K562 (cell line): ENCODE data around the gene HS2ST1. TPM values are rescaled to one million over a fixed set of nuclear protein-coding genes. Genes with fewer than 3 reads are reported as not detected.
A peak's percentile ranks its signal among the peaks of the same experiment; 100 is the strongest.

Source experiments
- CREBBP ChIP-seq: IDR thresholded peaks from one replicate; pipeline ENCODE4 v1.6.1; 2012; ENCODE audit warnings: low read depth, mild to moderate bottlenecking, control low read depth, inconsistent platforms, low read length
- GTF2E2 ChIP-seq: fragments of 200-800 bp; sonication (Bioruptor generic); IDR thresholded peaks from 2 replicates; pipeline ENCODE4 v1.6.1; 2016; ENCODE audit warnings: missing genetic modification characterization, missing compliant biosample characterization
- HDAC6 ChIP-seq: IDR thresholded peaks from 2 replicates; pipeline ENCODE4 v1.6.1; 2012; ENCODE audit warnings: low read depth, mild to moderate bottlenecking, control low read depth, inconsistent platforms, low read length, moderate library complexity
- HSF4 ChIP-seq: fragments of 250-450 bp; sonication (Bioruptor Pico); IDR thresholded peaks from 2 replicates; pipeline ENCODE4 v2.1.2; 2022; ENCODE audit warnings: mild to moderate bottlenecking, moderate library complexity, borderline replicate concordance
- MIER1 ChIP-seq: fragments of 450-650 bp; IDR thresholded peaks from 2 replicates; pipeline ENCODE4 v1.6.1; 2016; ENCODE audit warnings: antibody characterized with exemption, mild to moderate bottlenecking, low read depth
- POLR2AphosphoS2 ChIP-seq: IDR thresholded peaks from 2 replicates; pipeline ENCODE4 v1.6.1; 2012; ENCODE audit warnings: low read length, improper control_type of control experiment
- PPARD ChIP-seq: fragments of 250-450 bp; sonication (Bioruptor Pico); IDR thresholded peaks from 2 replicates; pipeline ENCODE4 v1.8.0; 2022; ENCODE audit warnings: inconsistent platforms, mild to moderate bottlenecking, moderate library complexity
- RUNX1 ChIP-seq: sonication (generic); IDR thresholded peaks from 2 replicates; pipeline ENCODE4 v1.6.1; 2016; ENCODE audit warnings: antibody characterized with exemption, low read depth
- SIN3B ChIP-seq: fragments of 450-650 bp; IDR thresholded peaks from 2 replicates; pipeline ENCODE4 v1.6.1; 2017; ENCODE audit warnings: low read depth, mild to moderate bottlenecking, moderate library complexity
- TSC22D4 ChIP-seq: fragments of 450-650 bp; IDR thresholded peaks from 2 replicates; pipeline ENCODE4 v1.6.1; 2016; ENCODE audit warnings: missing genetic modification characterization, missing biosample characterization, control low read depth
- ZNF12 ChIP-seq: sonication (generic); formaldehyde crosslinking; IDR thresholded peaks from 2 replicates; pipeline ENCODE4 v1.4.0; 2020; ENCODE audit warnings: mild to moderate bottlenecking, missing genetic modification reagents
- ZNF699 ChIP-seq: fragments of 250-450 bp; sonication (Bioruptor Pico); IDR thresholded peaks from 2 replicates; pipeline ENCODE4 v1.8.0; 2021; ENCODE audit warnings: mild to moderate bottlenecking, moderate library complexity; ENCODE audit not compliant: insufficient replicate concordance
- polyA plus RNA-seq, 8 experiments: library from polyadenylated mRNA; depleted of rRNA in 4 of 8; stranded (reverse) in 5 of 8; unstranded in 3 of 8; fragments of >200 nt; fragmentation: Nextera tagmentation in 2 of 8; fragmentation: Illumina TruSeq in 1 of 8; extraction: Ambion mirVana in 2 of 8; extraction: Trizol in 1 of 8; gene quantifications; 2 replicates each; pipeline versions ENCODE4 v1.2.1 to v1.2.3, GENCODE V29; 2011 to 2014; ENCODE audit warnings: inconsistent platforms in 1 of 8, missing spikeins in 1 of 8
- total RNA-seq, 7 experiments: library from RNA; depleted of rRNA in 6 of 7; stranded (reverse); fragments of >200 nt in 6 of 7; fragmentation: Illumina TruSeq in 2 of 7; extraction: Trizol in 2 of 7; gene quantifications; 2 replicates each; pipeline versions ENCODE4 v1.2.1 to v1.2.3, GENCODE V29; 2011 to 2021; ENCODE audit warnings: low replicate concordance in 1 of 7
- TF ChIP-seq, protein P1 (sequence below): fragments of 450-650 bp; IDR thresholded peaks from 2 replicates; pipeline ENCODE4 v1.6.1; 2016; ENCODE audit warnings: borderline replicate concordance
- TF ChIP-seq, protein P2 (sequence below): fragments of 450-650 bp; formaldehyde crosslinking; IDR thresholded peaks from 2 replicates; pipeline ENCODE4 v1.4.0; 2020; ENCODE audit warnings: mild to moderate bottlenecking, moderate library complexity
- TF ChIP-seq, protein P3 (sequence below): fragments of 250-450 bp; sonication (Bioruptor Pico); IDR thresholded peaks from 2 replicates; pipeline ENCODE4 v1.8.0; 2022; ENCODE audit warnings: inconsistent platforms
- TF ChIP-seq, protein P4 (sequence below): sonication (generic); formaldehyde crosslinking; IDR thresholded peaks from 2 replicates; pipeline ENCODE4 v1.8.0; 2023; ENCODE audit warnings: mild to moderate bottlenecking, missing genetic modification reagents
- TF ChIP-seq, protein P5 (sequence below), 3 experiments: fragments of 200-800 bp in 1 of 3; fragments of 250-450 bp in 1 of 3; fragments of 450-650 bp in 1 of 3; sonication (Bioruptor Pico) in 1 of 3; sonication (Bioruptor generic) in 1 of 3; formaldehyde crosslinking in 1 of 3; IDR thresholded peaks; 2 replicates each; pipeline versions ENCODE4 v1.6.1 to v1.8.0; 2016 to 2022; ENCODE audit warnings: mild to moderate bottlenecking in 2 of 3, missing genetic modification characterization in 2 of 3, missing compliant biosample characterization in 1 of 3, moderate library complexity in 1 of 3

The HS2ST1 gene
- total and polyA plus RNA-seq, 9 of the 15 experiments (the other 6 are each of a cell fraction or from before 2014, with no cell fraction given): 7.7 to 43.3 (median 25.8) TPM

DNA sequence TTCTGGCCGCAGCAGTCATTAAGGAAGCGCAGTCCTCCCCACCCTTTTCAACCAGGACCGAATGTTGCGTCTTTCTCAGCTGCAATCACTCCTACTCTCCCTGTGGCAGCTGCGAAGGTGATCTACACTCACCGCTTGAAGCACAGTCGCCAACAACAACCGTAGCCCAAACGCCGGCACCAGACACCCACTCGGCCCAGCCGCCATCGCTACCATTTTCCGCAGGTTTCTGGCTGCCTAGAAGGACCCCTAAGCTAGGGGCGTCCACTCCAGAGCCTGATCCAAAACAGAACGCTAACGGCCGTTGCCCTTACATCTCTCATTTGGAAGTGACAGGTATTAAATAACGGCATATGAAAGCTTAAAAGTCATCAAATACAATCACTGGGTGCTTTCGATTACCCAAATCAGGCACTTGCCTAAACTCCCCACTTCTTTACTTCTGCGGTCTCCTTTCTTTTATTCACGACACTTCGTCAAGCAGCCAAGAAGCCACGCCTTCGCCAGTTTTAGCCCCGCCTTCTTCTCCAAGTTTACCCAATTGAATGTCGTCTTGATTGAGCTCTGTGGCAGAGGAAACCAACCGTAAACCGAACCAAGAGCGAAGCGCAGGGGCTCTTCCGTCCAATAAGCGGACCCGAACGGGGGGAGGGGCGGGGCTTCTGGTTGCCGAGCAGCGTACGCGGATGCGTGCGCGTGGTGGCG is 387 bp upstream of the HS2ST1 start, which contains the start of gene SELENOF (continued):
- TF ChIP-seq, protein P1, sequence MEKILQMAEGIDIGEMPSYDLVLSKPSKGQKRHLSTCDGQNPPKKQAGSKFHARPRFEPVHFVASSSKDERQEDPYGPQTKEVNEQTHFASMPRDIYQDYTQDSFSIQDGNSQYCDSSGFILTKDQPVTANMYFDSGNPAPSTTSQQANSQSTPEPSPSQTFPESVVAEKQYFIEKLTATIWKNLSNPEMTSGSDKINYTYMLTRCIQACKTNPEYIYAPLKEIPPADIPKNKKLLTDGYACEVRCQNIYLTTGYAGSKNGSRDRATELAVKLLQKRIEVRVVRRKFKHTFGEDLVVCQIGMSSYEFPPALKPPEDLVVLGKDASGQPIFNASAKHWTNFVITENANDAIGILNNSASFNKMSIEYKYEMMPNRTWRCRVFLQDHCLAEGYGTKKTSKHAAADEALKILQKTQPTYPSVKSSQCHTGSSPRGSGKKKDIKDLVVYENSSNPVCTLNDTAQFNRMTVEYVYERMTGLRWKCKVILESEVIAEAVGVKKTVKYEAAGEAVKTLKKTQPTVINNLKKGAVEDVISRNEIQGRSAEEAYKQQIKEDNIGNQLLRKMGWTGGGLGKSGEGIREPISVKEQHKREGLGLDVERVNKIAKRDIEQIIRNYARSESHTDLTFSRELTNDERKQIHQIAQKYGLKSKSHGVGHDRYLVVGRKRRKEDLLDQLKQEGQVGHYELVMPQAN: peak; percentile 86; the same call in 1 of the 2 replicates
- TF ChIP-seq, protein P2, sequence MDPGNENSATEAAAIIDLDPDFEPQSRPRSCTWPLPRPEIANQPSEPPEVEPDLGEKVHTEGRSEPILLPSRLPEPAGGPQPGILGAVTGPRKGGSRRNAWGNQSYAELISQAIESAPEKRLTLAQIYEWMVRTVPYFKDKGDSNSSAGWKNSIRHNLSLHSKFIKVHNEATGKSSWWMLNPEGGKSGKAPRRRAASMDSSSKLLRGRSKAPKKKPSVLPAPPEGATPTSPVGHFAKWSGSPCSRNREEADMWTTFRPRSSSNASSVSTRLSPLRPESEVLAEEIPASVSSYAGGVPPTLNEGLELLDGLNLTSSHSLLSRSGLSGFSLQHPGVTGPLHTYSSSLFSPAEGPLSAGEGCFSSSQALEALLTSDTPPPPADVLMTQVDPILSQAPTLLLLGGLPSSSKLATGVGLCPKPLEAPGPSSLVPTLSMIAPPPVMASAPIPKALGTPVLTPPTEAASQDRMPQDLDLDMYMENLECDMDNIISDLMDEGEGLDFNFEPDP (CRISPR knock-in tag): no peak
- no peak for TF ChIP-seq ZNF699 (CRISPR knock-in tag)
- TF ChIP-seq SIN3B: peak; percentile 71
- no peak; the same call in 1 of the 2 replicates for TF ChIP-seq POLR2AphosphoS2
- peak; percentile 99 for TF ChIP-seq GTF2E2 (tag)
- no peak for TF ChIP-seq ZNF12
- TF ChIP-seq HDAC6: no peak
- TF ChIP-seq, protein P3, sequence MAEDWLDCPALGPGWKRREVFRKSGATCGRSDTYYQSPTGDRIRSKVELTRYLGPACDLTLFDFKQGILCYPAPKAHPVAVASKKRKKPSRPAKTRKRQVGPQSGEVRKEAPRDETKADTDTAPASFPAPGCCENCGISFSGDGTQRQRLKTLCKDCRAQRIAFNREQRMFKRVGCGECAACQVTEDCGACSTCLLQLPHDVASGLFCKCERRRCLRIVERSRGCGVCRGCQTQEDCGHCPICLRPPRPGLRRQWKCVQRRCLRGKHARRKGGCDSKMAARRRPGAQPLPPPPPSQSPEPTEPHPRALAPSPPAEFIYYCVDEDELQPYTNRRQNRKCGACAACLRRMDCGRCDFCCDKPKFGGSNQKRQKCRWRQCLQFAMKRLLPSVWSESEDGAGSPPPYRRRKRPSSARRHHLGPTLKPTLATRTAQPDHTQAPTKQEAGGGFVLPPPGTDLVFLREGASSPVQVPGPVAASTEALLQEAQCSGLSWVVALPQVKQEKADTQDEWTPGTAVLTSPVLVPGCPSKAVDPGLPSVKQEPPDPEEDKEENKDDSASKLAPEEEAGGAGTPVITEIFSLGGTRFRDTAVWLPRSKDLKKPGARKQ (CRISPR knock-in tag): no peak
- TF ChIP-seq, protein P4, sequence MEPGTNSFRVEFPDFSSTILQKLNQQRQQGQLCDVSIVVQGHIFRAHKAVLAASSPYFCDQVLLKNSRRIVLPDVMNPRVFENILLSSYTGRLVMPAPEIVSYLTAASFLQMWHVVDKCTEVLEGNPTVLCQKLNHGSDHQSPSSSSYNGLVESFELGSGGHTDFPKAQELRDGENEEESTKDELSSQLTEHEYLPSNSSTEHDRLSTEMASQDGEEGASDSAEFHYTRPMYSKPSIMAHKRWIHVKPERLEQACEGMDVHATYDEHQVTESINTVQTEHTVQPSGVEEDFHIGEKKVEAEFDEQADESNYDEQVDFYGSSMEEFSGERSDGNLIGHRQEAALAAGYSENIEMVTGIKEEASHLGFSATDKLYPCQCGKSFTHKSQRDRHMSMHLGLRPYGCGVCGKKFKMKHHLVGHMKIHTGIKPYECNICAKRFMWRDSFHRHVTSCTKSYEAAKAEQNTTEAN: no peak
- TF ChIP-seq TSC22D4 (tag): no peak
- no peak for TF ChIP-seq CREBBP
- TF ChIP-seq, protein P5, sequence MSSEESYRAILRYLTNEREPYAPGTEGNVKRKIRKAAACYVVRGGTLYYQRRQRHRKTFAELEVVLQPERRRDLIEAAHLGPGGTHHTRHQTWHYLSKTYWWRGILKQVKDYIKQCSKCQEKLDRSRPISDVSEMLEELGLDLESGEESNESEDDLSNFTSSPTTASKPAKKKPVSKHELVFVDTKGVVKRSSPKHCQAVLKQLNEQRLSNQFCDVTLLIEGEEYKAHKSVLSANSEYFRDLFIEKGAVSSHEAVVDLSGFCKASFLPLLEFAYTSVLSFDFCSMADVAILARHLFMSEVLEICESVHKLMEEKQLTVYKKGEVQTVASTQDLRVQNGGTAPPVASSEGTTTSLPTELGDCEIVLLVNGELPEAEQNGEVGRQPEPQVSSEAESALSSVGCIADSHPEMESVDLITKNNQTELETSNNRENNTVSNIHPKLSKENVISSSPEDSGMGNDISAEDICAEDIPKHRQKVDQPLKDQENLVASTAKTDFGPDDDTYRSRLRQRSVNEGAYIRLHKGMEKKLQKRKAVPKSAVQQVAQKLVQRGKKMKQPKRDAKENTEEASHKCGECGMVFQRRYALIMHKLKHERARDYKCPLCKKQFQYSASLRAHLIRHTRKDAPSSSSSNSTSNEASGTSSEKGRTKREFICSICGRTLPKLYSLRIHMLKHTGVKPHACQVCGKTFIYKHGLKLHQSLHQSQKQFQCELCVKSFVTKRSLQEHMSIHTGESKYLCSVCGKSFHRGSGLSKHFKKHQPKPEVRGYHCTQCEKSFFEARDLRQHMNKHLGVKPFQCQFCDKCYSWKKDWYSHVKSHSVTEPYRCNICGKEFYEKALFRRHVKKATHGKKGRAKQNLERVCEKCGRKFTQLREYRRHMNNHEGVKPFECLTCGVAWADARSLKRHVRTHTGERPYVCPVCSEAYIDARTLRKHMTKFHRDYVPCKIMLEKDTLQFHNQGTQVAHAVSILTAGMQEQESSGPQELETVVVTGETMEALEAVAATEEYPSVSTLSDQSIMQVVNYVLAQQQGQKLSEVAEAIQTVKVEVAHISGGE (CRISPR knock-in tag; IDR thresholded peaks at IDR 0.05): no peak
- TF ChIP-seq MIER1: no peak
- no peak for TF ChIP-seq HSF4
- no peak for TF ChIP-seq RUNX1
- TF ChIP-seq PPARD (CRISPR knock-in tag): no peak
